Dedifferentiated amniotic fluid mesenchymal stem cell (primary cell): ENCODE results near the gene ANO6.
"Not testable (repeated sequence)": the region's sequence is repeated elsewhere in the genome, so short reads cannot be mapped to it uniquely, and the experiment has no call there.

Experiments used
- DNase-seq: peaks from one replicate; pipeline ENCODE4 v3.0.0-alpha.2; 2016; ENCODE audit errors: extremely low spot score

Gene ANO6

GRCh38 chr12:45348311-45348710, 132.4 kb downstream of the ANO6 start:
- DNase-seq: no peak

- no peak for DNase-seq
Observed at GRCh38 chr12:45348986-45349385, 133.1 kb downstream of the ANO6 start.

- no peak for DNase-seq
Observed at GRCh38 chr12:45349916-45350315, 134.0 kb downstream of the ANO6 start.

GRCh38 chr12:45350861-45351260, 135.0 kb downstream of the ANO6 start:
- no peak for DNase-seq

GRCh38 chr12:45351921-45352670, 136.2 kb downstream of the ANO6 start:
- DNase-seq: no peak

- DNase-seq: no peak
Observed at GRCh38 chr12:45353944-45354343, 138.0 kb downstream of the ANO6 start.

- DNase-seq: no peak
Observed at GRCh38 chr12:45354399-45354798, 138.5 kb downstream of the ANO6 start.

- DNase-seq: no peak
Observed at GRCh38 chr12:45355730-45356129, 139.8 kb downstream of the ANO6 start.

- DNase-seq: no peak
Observed at GRCh38 chr12:45356822-45357538, 141.1 kb downstream of the ANO6 start.

GRCh38 chr12:45357539-45358417, 141.9 kb downstream of the ANO6 start:
- DNase-seq: no peak

GRCh38 chr12:45362291-45362690, 146.4 kb downstream of the ANO6 start:
- DNase-seq: no peak

- DNase-seq: no peak
Observed at GRCh38 chr12:45363903-45364302, 148.0 kb downstream of the ANO6 start.

- peak; percentile 56 for DNase-seq
Observed at GRCh38 chr12:45368841-45369489, 153.1 kb downstream of the ANO6 start.

GRCh38 chr12:45377815-45378214, 161.9 kb downstream of the ANO6 start:
- DNase-seq: no peak

GRCh38 chr12:45379261-45379660, 163.4 kb downstream of the ANO6 start:
- no peak for DNase-seq

- no peak for DNase-seq
Observed at GRCh38 chr12:45381351-45381750, 165.5 kb downstream of the ANO6 start.

- peak; percentile 52 for DNase-seq
Observed at GRCh38 chr12:45388545-45388944, 172.7 kb downstream of the ANO6 start.

GRCh38 chr12:45389426-45389825, 173.5 kb downstream of the ANO6 start:
- DNase-seq: no peak

- not testable (repeated sequence) for DNase-seq
Observed at GRCh38 chr12:45397499-45397898, 181.6 kb downstream of the ANO6 start.

GRCh38 chr12:45398552-45398951, 182.7 kb downstream of the ANO6 start:
- DNase-seq: no peak

GRCh38 chr12:45400991-45401390, 185.1 kb downstream of the ANO6 start:
- no peak for DNase-seq

GRCh38 chr12:45402288-45402687, 186.4 kb downstream of the ANO6 start:
- no peak for DNase-seq
